Activated CD4-positive, CD25-positive, alpha-beta regulatory T cell treated with anti-CD3 and anti-CD28 coated beads, Interleukin-2, amount 50 U/mL, for 16 hours (primary cell): ENCODE measurements around the gene PTPRN2.

Source experiments
- DNase-seq: peaks from one replicate; pipeline ENCODE4 v3.0.0-alpha.2; 2020; ENCODE audit warnings: low read depth, low spot score

PTPRN2 gene

DNA sequence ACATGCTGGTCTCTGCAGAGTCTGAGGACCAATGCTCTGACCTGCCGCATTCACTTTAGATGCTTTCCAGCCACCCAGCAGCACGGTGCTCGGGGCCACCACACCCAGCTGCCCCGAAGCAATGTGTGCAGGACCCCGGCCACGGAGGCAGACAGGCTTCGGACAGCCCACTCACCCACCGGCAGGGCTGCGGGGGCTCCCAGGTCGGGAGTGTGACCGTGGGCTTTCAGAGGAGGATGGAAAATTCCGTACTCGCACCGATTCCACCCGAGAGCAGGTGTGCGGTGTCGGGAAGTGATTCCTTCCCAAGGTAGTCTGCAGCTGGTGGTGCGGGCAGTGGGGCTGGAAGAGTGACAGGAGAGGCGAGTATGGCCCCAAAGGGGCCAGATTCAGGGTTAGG, 1059.9 kb downstream of the PTPRN2 start:
- DNase-seq, result no peak

DNA sequence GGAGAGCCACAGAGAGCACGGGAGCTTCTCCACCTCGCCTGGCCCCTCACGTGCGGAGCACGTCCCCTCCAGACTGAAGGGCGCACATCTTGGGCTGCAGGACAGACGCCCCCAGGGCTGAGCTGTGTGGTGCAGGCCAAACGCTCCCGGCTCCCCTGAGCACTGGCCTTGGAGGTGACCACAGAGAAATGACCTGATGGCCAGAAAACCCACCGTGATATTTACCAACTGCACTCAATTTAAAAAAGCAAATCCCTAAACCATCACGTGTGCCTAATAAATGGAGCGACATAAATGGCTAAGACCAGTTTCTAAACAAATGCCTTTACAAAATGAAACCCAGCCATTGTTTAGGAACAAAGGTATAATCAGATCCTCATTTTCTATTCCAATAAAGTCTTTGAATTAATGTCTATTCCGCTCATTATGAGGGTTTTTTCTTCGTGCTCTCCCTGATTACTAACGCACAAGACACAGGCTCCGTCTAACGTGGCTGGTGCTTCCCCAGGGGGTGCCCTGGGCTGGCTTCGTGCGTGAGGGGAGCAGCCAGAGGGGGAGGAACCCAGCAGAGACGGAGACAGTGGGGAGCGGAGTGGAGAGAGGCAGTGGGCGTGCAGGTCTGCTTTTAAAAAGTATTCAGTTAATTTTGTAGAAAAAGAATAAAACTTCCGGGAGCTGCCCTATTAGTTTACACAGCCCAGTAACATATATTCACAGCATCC, 1060.5 kb downstream of the PTPRN2 start:
- DNase-seq, result no peak

DNA sequence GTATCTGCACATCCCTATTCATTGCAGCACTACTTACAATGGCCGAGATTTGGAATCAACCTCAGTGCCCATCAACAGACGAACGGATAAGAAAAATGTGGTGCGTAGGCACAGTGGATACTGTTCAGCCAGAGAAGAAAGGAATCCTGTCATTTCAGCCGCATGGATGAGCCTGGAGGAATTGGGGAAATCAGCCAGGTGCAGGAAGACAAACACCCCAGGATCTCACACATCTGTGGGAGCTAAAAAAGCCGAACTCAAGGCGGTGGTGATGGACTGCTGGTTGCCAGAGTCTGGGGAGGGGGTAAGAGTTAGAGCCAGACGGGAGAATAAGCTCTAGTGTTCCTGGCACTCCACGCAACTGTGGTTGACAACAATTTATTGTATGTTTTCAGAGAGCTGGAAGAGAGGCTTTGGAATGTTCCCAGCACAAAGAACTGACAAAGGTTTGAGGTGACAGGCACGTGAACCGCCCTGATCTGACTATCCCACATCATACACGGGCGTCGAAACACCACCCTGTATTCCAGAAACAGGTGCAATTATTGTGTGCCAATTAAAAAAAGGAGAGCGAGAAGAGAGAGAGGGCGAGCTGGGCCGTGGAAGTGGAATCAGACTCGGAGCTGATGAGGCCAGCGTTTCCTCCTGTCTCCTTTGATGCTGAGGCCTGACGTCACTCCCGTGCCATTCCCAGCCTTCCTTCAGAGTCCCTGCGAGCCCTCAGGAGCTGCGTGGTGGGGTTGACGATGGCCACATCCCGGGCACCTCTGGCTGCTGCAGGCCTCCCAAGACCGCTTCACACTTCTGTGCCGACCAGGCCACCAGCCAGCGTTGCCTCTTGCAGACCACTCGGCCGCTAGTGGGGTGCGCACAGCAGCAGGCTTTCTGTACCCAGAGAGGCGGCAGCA, 1061.4 kb downstream of the PTPRN2 start:
- DNase-seq, result no peak

GRCh38 chr7:157525491-157525915, 1062.1 kb downstream of the PTPRN2 start:
- DNase-seq, result no peak

DNA sequence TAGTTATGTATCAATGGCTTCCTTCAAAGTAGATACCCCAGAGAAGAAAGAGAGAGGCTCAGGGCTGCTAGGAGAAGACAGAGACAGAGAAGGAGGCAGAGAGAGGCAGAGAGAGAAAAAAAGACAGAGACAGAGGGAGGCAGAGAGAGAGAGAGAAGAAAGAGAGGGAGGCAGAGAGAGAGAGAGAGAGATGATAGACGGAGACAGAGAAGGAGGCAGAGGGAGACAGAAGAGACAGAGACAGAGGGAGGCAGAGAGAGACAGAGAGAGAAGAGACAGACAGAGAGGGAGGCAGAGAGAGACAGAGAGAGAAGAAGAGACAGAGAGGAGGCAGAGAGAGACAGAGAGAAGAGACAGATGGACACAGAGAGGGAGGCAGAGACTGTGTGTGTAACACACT, 1062.9 kb downstream of the PTPRN2 start:
- DNase-seq, result no peak

GRCh38 chr7:157523766-157524421, 1063.7 kb downstream of the PTPRN2 start:
- no peak for DNase-seq

DNA sequence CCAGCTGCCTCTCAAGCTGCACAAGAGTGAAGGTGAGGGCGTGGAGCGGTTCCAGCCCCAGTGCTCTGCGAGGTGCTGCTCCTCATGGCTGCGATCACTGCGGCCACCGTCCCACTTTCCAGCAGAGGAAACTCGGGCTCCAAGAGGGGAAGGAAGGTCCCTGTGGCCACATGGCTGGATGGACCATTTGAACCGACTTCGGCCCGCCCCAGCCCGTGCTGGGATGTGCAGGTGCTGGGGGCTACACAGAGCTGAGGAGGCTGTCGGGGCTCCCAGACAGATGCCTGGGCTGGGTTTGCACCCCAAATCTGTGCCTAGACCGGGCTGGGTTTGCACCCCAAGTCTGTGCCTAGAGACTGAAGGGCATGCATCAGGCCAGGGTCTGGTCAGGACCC, 1064.3 kb downstream of the PTPRN2 start:
- no peak for DNase-seq

DNA sequence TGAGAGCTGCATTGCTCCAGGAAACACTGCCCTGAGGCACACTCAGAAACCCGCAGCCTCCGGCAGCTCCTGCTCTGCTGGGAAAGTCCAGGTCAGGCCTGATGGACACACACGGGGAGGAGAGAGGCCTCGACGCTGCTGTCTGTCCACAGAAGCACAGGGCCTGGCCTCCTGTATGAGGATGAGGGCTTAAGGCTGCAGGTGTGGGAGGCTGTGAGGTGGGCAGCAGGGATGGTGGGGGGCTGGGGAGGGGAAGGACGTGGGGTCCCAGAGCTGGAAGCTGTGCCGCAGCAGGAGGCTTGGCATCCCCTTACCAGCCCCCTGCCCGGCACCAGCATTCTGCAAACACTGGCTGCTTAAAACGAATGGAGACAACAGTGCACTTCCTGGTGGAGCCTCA, 1064.7 kb downstream of the PTPRN2 start:
- DNase-seq, result no peak

DNA sequence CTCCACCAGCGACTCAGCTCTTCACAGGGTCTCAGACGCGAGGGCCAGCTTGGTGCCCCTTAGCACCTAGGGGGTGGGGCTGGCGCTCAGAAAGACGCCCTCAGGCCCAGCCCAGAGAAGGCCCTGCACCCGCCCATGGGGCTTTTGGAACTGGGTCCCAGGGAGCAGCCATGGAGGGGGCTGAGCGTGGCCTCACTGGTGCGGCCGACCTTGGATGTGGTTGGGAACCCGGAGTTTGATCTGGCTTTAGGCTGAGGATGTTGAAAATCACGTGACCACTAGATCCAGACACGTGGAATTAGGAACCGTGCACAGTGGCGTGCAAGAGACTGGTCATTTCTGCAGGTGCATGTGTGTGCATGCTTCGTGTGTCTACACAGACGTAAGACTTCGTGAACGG, 1065.4 kb downstream of the PTPRN2 start:
- DNase-seq, result no peak

DNA sequence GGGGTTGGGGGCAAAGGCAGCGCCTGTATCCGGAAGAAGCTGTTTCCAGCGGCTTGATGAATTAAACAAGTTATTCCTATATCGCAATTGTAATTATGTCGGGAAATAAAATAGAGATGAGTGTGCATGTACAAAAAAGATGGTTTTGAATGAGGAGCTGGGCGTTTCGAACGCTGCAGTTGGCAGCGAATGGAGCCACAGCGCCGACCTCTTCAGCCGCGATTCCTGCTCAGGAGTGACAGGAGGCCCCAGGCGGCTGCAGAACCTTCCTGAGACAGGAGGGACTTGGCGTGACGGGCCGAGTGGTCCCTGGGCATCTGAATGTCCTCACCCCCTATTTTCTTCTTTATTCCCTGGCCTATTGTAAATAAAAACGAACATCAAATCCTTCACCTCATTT, 1065.9 kb downstream of the PTPRN2 start:
- DNase-seq, result no peak

DNA sequence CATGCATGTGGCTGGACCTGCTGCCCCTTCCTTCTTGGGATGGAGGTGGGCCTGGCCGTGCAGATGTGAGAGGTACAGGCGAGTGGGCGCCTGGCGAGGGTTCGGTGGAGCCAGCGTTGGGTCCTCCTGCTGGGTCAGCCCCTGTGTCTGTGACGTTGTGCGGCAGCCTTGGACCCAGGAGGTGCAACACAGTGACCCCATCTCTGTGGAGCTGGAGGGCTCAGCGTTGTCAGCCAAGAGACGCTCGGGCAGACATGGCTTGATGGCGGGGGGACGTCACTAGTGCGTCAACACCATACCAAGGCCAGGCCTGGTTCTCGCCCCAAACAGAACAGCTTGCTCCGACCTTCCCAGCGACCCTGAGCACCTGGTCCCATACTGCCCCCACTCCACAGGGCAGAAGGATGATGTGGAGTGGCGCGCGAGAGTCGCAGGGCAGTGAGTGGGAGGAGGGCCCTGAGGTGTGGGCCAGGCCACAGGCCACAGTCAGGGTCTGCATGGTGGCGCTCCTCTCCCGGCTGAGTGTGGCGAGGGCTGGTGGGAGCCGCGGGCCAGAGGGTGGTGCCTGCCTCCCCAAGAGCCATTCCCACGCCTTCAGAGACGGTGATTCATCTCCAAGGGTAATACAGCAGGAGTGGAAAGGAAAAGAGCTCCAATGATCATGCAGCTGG, 1066.4 kb downstream of the PTPRN2 start:
- DNase-seq, result no peak

GRCh38 chr7:157520249-157520648, 1067.4 kb downstream of the PTPRN2 start:
- DNase-seq, result no peak

DNA sequence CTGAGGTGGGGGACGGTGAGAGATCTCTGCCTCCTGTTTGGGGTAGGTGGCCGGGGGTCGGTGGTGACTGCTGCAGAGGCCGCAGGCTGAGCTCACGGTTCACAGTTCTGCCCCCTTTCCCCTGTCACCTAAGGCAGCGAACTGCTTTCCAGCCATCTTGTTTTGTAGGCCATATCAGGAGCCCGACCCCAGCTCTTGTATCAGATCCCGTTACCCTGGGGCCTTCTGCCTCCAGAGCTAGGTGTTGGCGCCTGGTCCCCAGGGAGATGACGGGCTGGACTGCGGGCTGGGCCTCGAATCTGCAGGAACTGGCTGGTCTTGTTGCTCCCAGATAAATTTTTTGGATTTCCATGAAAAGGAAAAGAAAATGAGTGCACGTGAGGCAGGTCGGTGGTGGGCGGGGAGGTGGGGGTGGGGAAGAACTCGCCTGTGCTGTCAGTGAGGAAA, 1067.8 kb downstream of the PTPRN2 start:
- DNase-seq, result no peak

DNA sequence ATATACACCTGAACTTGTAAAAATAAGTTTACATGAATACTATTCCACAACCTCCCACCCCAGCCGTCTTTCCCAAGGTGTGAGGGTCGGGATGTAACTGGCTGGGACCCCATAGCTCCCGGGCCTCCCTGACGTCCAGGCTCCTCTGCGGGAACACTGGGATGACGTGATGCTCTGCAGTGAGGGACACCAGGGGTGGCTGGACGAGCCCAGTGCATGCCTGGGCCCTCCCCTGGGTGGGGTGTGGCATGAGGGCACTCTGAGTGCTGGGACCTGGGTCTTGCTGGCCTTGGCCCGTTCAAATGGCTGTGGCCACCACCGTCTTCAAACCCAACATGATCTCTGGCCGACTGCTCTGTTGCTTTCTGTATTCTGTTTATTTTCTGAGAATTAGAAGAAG, 1068.4 kb downstream of the PTPRN2 start:
- DNase-seq, result no peak

GRCh38 chr7:157518514-157519175, 1069.0 kb downstream of the PTPRN2 start:
- no peak for DNase-seq

DNA sequence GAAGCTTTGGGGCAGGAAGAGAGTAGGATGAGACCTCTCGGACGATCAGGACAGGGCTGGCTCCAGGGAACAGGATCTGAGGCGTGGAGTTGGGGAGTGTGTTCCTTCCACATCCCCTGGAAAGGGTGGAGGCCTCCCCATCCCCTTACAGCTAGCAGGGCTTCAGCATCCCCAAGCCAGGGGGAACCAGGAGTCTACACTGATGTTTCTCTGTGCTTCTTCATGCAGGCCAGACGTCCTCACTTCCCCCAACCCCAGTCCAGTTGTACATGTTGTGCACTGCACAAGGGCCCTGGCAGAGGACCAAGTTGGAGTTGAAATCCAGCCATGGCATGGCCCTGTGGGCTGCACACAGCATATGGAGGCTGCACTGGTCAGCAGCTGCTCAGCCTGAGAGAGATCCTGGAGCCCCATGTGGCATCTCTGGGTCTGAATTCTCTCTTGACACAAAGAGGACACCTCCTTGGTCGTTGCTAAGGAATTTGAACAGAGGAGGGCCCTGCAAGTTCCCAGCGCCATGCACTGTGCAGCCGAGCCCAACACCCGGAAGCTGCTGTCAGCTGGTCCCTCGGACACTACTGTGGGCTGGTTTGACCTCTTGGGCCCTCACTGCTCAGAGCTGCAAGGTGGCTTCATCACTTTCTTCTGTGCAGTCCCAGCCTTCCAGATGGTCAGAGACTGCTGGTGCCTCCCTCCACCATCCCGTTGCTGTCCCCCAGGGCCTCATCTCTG, 1069.7 kb downstream of the PTPRN2 start:
- no peak for DNase-seq

DNA sequence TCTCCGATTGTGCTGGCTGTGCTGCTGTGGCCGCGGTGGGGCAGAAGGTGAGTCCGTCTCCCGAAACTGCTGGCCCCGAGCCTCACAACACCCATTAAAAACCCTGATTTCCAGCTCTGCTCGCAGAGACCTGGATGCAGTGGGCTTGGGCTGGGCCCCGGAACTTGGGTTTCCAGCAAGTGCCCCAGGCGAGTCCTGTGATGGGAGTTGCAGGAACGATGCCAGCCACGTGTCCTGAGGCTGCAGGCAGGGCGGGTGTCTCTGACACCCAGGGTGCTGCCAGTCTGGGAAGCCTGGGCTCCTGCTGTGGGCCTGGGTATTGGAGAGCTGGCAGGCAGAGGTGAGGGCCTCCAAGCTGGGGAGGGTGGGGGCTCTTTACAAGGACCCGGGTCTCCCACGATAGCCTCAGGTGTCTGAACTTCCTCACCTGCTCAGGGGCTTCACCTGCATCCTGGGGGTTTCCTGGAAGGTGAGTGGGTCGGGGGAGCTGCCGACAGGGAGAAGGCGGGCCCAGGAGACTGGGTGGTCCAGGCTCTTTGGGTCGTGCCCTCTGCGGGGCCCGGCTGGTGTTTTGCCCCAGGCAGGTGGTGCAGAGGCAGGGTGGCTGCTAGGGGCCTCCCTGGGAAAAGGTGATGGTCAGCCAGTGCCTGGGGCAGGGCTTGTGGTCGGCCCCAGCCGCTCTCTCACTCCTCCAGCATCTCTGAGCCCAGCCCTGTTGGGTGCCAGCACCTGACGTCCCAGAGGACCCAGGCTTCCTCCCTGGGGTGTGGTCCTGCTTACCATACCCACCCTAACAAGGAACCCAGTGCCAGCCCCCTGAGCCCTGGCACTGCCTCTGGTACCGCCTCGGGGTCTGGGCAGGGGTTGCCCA, 1070.5 kb downstream of the PTPRN2 start:
- DNase-seq, result no peak

- no peak for DNase-seq
Measured at GRCh38 chr7:157516311-157516710, 1071.3 kb downstream of the PTPRN2 start.

DNA sequence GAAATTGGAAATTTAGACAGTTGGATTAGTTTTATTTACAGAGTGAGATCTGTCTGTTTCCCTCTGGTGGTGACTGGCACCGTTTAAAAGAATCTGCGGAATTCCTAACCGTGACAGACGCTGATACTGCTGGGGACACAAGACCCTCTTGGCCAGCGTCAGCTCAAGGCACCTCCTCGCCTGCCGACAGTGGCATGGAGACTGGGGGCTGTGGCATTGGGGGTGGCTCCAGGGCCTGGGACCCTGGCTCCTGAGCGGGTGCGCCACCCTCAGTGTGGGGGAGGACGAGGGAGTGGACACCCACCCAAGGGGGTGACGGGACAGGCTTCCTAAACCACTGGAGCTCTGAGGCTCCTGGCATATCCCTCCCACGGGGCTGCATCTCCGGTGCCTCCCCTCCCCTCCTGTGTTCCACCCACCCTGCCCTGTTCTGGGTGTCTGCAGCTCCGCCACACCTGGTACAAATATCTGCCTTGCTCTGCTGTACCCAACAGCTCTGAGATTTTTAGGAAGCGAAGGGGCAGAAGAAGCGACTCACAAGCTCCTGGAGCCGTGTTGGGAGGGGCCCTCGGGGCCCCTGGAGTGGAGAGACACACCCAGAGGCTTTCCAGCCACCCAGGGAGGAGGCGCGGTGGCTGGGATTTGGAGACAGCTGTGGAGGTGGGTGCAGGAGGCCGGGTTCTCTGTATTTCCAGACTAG, 1072.1 kb downstream of the PTPRN2 start:
- DNase-seq, result no peak
